ENCODE results near the gene LRSAM1.

LRSAM1 gene

GRCh38 chr9:127406799-127407491 is 44.4 kb upstream of the LRSAM1 start:
- Histone ChIP-seq H3K27me3 (no peaks in the 10 kb centered on the region), H3K9me3 (no peaks in the 10 kb centered on the region), H3K27ac (no peak overlapping the region), H3K4me1 (ENCODE audit: control insufficient read depth in 1 of 2, insufficient read depth in 1 of 2, low read depth in 1 of 2, low read length in 1 of 2) (no peaks in the 10 kb centered on the region), H3K4me3 (ENCODE audit: low read depth in 1 of 2, low read length in 1 of 2) (no peak overlapping the region), H3K36me3 (no peaks in the 10 kb centered on the region)
- TF ChIP-seq CTCF (IDR thresholded peaks at IDR 0.05), result no peak

- Histone ChIP-seq H3K9me3 (no peaks in the 10 kb centered on the region), H3K36me3 (no peaks in the 10 kb centered on the region), H3K27ac (no peak overlapping the region), H3K27me3 (no peaks in the 10 kb centered on the region), H3K4me3 (ENCODE audit: low read depth in 1 of 2, low read length in 1 of 2) (no peak overlapping the region), H3K4me1 (ENCODE audit: control insufficient read depth in 1 of 2, insufficient read depth in 1 of 2, low read depth in 1 of 2, low read length in 1 of 2) (no peaks in the 10 kb centered on the region)
- TF ChIP-seq CTCF (IDR thresholded peaks at IDR 0.05), result no peak
Measured at GRCh38 chr9:127407492-127407843, 43.8 kb upstream of the LRSAM1 start.

GRCh38 chr9:127411122-127411521 is 40.2 kb upstream of the LRSAM1 start:
- Histone ChIP-seq H3K36me3 (no peaks in the 10 kb centered on the region), H3K4me1 (ENCODE audit: control insufficient read depth in 1 of 2, insufficient read depth in 1 of 2, low read depth in 1 of 2, low read length in 1 of 2) (no peaks in the 10 kb centered on the region), H3K9me3 (no peaks in the 10 kb centered on the region), H3K4me3 (ENCODE audit: low read depth in 1 of 2, low read length in 1 of 2) (no peak overlapping the region), H3K27ac (no peak overlapping the region), H3K27me3 (peaks cover 7% of the 10 kb centered on the region)
- TF ChIP-seq CTCF (IDR thresholded peaks at IDR 0.05), result no peak

GRCh38 chr9:127415141-127415540 is 36.2 kb upstream of the LRSAM1 start:
- no peak overlapping the region for H3K4me3 ChIP-seq (ENCODE audit: low read depth in 1 of 2, low read length in 1 of 2)
- H3K9me3 ChIP-seq, result no peaks in the 10 kb centered on the region
- no peak for TF ChIP-seq CTCF (IDR thresholded peaks at IDR 0.05)
- no peak overlapping the region for H3K27ac ChIP-seq
- H3K27me3 ChIP-seq, result peaks cover 7% of the 10 kb centered on the region
- no peaks in the 10 kb centered on the region for H3K36me3 ChIP-seq
- H3K4me1 ChIP-seq (ENCODE audit: control insufficient read depth in 1 of 2, insufficient read depth in 1 of 2, low read depth in 1 of 2, low read length in 1 of 2), result no peaks in the 10 kb centered on the region

- Histone ChIP-seq H3K36me3 (no peaks in the 10 kb centered on the region), H3K27me3 (peaks cover 7% of the 10 kb centered on the region), H3K9me3 (no peaks in the 10 kb centered on the region), H3K4me1 (ENCODE audit: control insufficient read depth in 1 of 2, insufficient read depth in 1 of 2, low read depth in 1 of 2, low read length in 1 of 2) (no peaks in the 10 kb centered on the region), H3K4me3 (ENCODE audit: low read depth in 1 of 2, low read length in 1 of 2) (no peak overlapping the region), H3K27ac (no peak overlapping the region)
- no peak for TF ChIP-seq CTCF (IDR thresholded peaks at IDR 0.05)
Measured at GRCh38 chr9:127415657-127416056, 35.7 kb upstream of the LRSAM1 start.

Measured in neutrophil (primary cell).